H1 (cell line): ENCODE measurements around the gene MRPL16. TPM values are rescaled to one million over a fixed set of nuclear protein-coding genes. Genes with fewer than 3 reads are reported as not detected.

Experiments
- CTCF ChIA-PET: fragments of 300-600 bp; sonication (Branson Sonifier 250); formaldehyde crosslinking; loops from one replicate; lab custom pipeline; 2021; ENCODE audit not compliant: partially characterized antibody; lab: Charles Lee
- POLR2A ChIA-PET: fragments of 300-600 bp; sonication (Branson Sonifier 250); formaldehyde crosslinking; loops from one replicate; lab custom pipeline; 2021; ENCODE audit warnings: inconsistent platforms; ENCODE audit not compliant: partially characterized antibody; lab: Charles Lee
- DNase-seq, 2 experiments: peaks; one replicate each; pipeline versions ENCODE4 v3.0.0 to v3.0.0-alpha.2; 2010 to 2022; ENCODE audit warnings: low spot score in 2 of 2, low read depth in 1 of 2, mixed read lengths in 1 of 2
- FAIRE-seq: peaks from 2 replicates; lab custom pipeline; 2011; peaks lifted over from hg19 to GRCh38; lab: Jason Lieb, UNC
- H2AFZ ChIP-seq: 2 replicates; pipeline ENCODE4 v1.8.1; 2012; ENCODE audit warnings: low read length, inconsistent platforms
- H2AK5ac ChIP-seq: 2 replicates; pipeline ENCODE4 v1.6.1; 2013; ENCODE audit warnings: low read depth, low read length
- H2BK120ac ChIP-seq: replicated peaks from 2 replicates; pipeline ENCODE3; 2013; ENCODE audit warnings: low read depth, low read length, inconsistent platforms
- H2BK12ac ChIP-seq: 2 replicates; pipeline ENCODE4 v1.6.1; 2013; ENCODE audit warnings: low read depth, low read length
- H2BK15ac ChIP-seq: 2 replicates; pipeline ENCODE4 v1.6.1; 2013; ENCODE audit warnings: low read length
- H2BK20ac ChIP-seq: 2 replicates; pipeline ENCODE4 v1.6.1; 2013; ENCODE audit warnings: low read length
- H2BK5ac ChIP-seq: 2 replicates; pipeline ENCODE4 v1.6.1; 2013; ENCODE audit warnings: low read depth, low read length
- H3K14ac ChIP-seq: 2 replicates; pipeline ENCODE4 v1.6.1; 2013; ENCODE audit warnings: inconsistent platforms; ENCODE audit not compliant: insufficient read length
- H3K18ac ChIP-seq: 2 replicates; pipeline ENCODE4 v1.6.1; 2013; ENCODE audit warnings: low read length; ENCODE audit errors: extremely low read depth
- H3K23ac ChIP-seq: 2 replicates; pipeline ENCODE4 v1.6.1; 2013; ENCODE audit warnings: inconsistent platforms; ENCODE audit not compliant: insufficient read length
- H3K23me2 ChIP-seq: 2 replicates; pipeline ENCODE4 v1.6.1; 2013; ENCODE audit warnings: low read depth, low read length
- H3K27ac ChIP-seq: 2 replicates; pipeline ENCODE4 v1.6.1; 2011; ENCODE audit warnings: low read depth, low read length, inconsistent platforms
- H3K27me3 ChIP-seq, 4 experiments: replicated peaks in 1 of 4; 1 replicate in 1 of 4; 2 replicates in 3 of 4; pipeline versions ENCODE4 v1.6.1 to v1.8.1; 2011 to 2013; ENCODE audit warnings: low read length in 3 of 4, mild to moderate bottlenecking in 3 of 4, inconsistent platforms in 2 of 4, mixed read lengths in 2 of 4, moderate library complexity in 1 of 4; ENCODE audit not compliant: control insufficient read depth in 3 of 4, insufficient read depth in 3 of 4; ENCODE audit errors: extremely low read depth in 1 of 4
- H3K36me3 ChIP-seq, 4 experiments: 2 replicates each; pipeline versions ENCODE4 v1.6.1 to v1.8.1; 2011 to 2013; ENCODE audit warnings: mild to moderate bottlenecking in 4 of 4, low read length in 3 of 4, moderate library complexity in 2 of 4, control low read depth in 1 of 4, inconsistent platforms in 1 of 4; ENCODE audit not compliant: insufficient read depth in 4 of 4, control insufficient read depth in 2 of 4
- H3K4ac ChIP-seq: replicated peaks from 2 replicates; pipeline ENCODE3; 2013; ENCODE audit warnings: low read length, low read depth, mixed read lengths, inconsistent platforms; ENCODE audit not compliant: insufficient read length
- H3K4me1 ChIP-seq, 4 experiments: replicated peaks in 1 of 4; 1 replicate in 1 of 4; 2 replicates in 3 of 4; pipeline versions ENCODE4 v1.6.1 to v1.8.1; 2011 to 2013; ENCODE audit warnings: low read length in 3 of 4, inconsistent platforms in 2 of 4, mixed read lengths in 1 of 4; ENCODE audit not compliant: insufficient read depth in 4 of 4, control insufficient read depth in 3 of 4
- H3K4me2 ChIP-seq, 2 experiments: 2 replicates each; pipeline versions ENCODE4 v1.6.1 to v1.8.1; 2011 to 2013; ENCODE audit warnings: low read depth in 2 of 2, low read length in 2 of 2, control low read depth in 1 of 2, inconsistent platforms in 1 of 2, mild to moderate bottlenecking in 1 of 2; ENCODE audit not compliant: insufficient read depth in 1 of 2
- H3K4me3 ChIP-seq, 4 experiments: fragments of 200-600, 300-600 bp in 1 of 4; sonication (generic), shearing (Covaris generic), sonication (Bioruptor Twin) in 1 of 4; 2 replicates each; pipeline versions ENCODE4 v1.5.1 to v1.8.1; 2011 to 2016; ENCODE audit warnings: low read length in 4 of 4, low read depth in 3 of 4, control low read depth in 2 of 4, inconsistent platforms in 2 of 4, mild to moderate bottlenecking in 2 of 4, mixed read lengths in 1 of 4, moderate library complexity in 1 of 4; ENCODE audit not compliant: insufficient read depth in 2 of 4; ENCODE audit errors: extremely low read depth in 1 of 4
- H3K56ac ChIP-seq: replicated peaks from 2 replicates; pipeline ENCODE3; 2013; ENCODE audit warnings: low read depth, mild to moderate bottlenecking, mixed read lengths, low read length, inconsistent platforms; ENCODE audit not compliant: insufficient read length
- H3K79me1 ChIP-seq: 2 replicates; pipeline ENCODE4 v1.6.1; 2013; ENCODE audit warnings: low read depth, low read length, control low read depth
- H3K79me2 ChIP-seq, 2 experiments: 2 replicates each; pipeline versions ENCODE4 v1.6.1 to v1.8.1; 2012 to 2013; ENCODE audit warnings: low read length in 2 of 2, mild to moderate bottlenecking in 2 of 2, inconsistent platforms in 1 of 2; ENCODE audit not compliant: insufficient read depth in 2 of 2, control insufficient read depth in 1 of 2
- H3K9ac ChIP-seq, 4 experiments: replicated peaks in 1 of 4; 1 replicate in 1 of 4; 2 replicates in 3 of 4; pipeline versions ENCODE4 v1.6.1 to v1.8.1; 2011 to 2013; ENCODE audit warnings: low read depth in 3 of 4, low read length in 3 of 4, control low read depth in 2 of 4, mild to moderate bottlenecking in 2 of 4, moderate library complexity in 2 of 4, inconsistent platforms in 1 of 4; ENCODE audit errors: extremely low read depth in 1 of 4
- H3K9me3 ChIP-seq, 2 experiments: 2 replicates each; pipeline versions ENCODE4 v1.6.1 to v1.8.1; 2012 to 2013; ENCODE audit warnings: mild to moderate bottlenecking in 2 of 2, moderate library complexity in 2 of 2, control low read depth in 1 of 2, inconsistent platforms in 1 of 2, low read depth in 1 of 2, low read length in 1 of 2, mixed read lengths in 1 of 2; ENCODE audit not compliant: insufficient read depth in 2 of 2
- H4K20me1 ChIP-seq, 2 experiments: replicated peaks in 1 of 2; 2 replicates each; pipeline versions ENCODE3 to v1.8.1; 2011 to 2013; ENCODE audit warnings: inconsistent platforms in 2 of 2, low read length in 2 of 2, mild to moderate bottlenecking in 1 of 2; ENCODE audit not compliant: insufficient read depth in 2 of 2, control insufficient read depth in 1 of 2
- H4K5ac ChIP-seq: 2 replicates; pipeline ENCODE4 v1.6.1; 2013; ENCODE audit warnings: low read length, low read depth, mixed read lengths, inconsistent platforms; ENCODE audit not compliant: insufficient read length
- H4K8ac ChIP-seq: 2 replicates; pipeline ENCODE4 v1.8.0; 2013; ENCODE audit warnings: mild to moderate bottlenecking, moderate library complexity, low read length, inconsistent platforms; ENCODE audit not compliant: insufficient read depth; ENCODE audit errors: extremely low read depth
- H4K91ac ChIP-seq: replicated peaks from 2 replicates; pipeline ENCODE3; 2013; ENCODE audit warnings: low read length, mixed read lengths, inconsistent platforms; ENCODE audit not compliant: insufficient read length
- BACH1 ChIP-seq: IDR thresholded peaks from 2 replicates; pipeline ENCODE4 v1.6.1; 2012; ENCODE audit warnings: low read length, improper control_type of control experiment
- BRCA1 ChIP-seq: IDR thresholded peaks from 2 replicates; pipeline ENCODE4 v1.6.1; 2012; ENCODE audit warnings: low read depth, low read length, improper control_type of control experiment
- CREB1 ChIP-seq: IDR thresholded peaks from 2 replicates; pipeline ENCODE4 v1.6.1; 2012; ENCODE audit warnings: inconsistent platforms
- CTCF ChIP-seq, 3 experiments: IDR thresholded peaks; 1 replicate in 2 of 3; 2 replicates in 1 of 3; pipeline versions ENCODE4 v1.5.1 to v1.6.1; 2011; ENCODE audit warnings: low read length in 3 of 3, mild to moderate bottlenecking in 3 of 3, inconsistent platforms in 2 of 3, low read depth in 1 of 3, moderate library complexity in 1 of 3; ENCODE audit not compliant: insufficient read depth in 1 of 3; ENCODE audit errors: control extremely low read depth in 1 of 3
- EZH2 ChIP-seq: fragments of 200-600 bp; sonication (generic); IDR thresholded peaks from 2 replicates; pipeline ENCODE4 v1.7.1; 2012; ENCODE audit warnings: low read depth, mild to moderate bottlenecking, moderate library complexity, low read length, inconsistent platforms; ENCODE audit not compliant: severe bottlenecking
- GABPA ChIP-seq: IDR thresholded peaks from 2 replicates; pipeline ENCODE4 v1.6.1; 2011; ENCODE audit warnings: mild to moderate bottlenecking, low read length, moderate library complexity, borderline replicate concordance; ENCODE audit not compliant: insufficient read depth
- KDM4A ChIP-seq: IDR thresholded peaks from one replicate; pipeline ENCODE4 v1.7.1; 2012; ENCODE audit warnings: low read depth, mild to moderate bottlenecking, moderate library complexity, low read length, inconsistent platforms; ENCODE audit not compliant: severe bottlenecking
- MAX ChIP-seq: IDR thresholded peaks from 2 replicates; pipeline ENCODE4 v1.6.1; 2012; ENCODE audit warnings: inconsistent platforms
- POLR2AphosphoS5 ChIP-seq: IDR thresholded peaks from 2 replicates; pipeline ENCODE4 v1.6.1; 2011; ENCODE audit warnings: low read depth, low read length
- SIN3A ChIP-seq, 2 experiments: IDR thresholded peaks in 1 of 2; conservative IDR thresholded peaks in 1 of 2; 2 replicates each; pipeline ENCODE4 v1.6.1; 2011 to 2012; ENCODE audit warnings: low read length in 2 of 2, improper control_type of control experiment in 1 of 2, low read depth in 1 of 2, mild to moderate bottlenecking in 1 of 2
- WGBS, 2 experiments: shearing (Covaris generic) in 1 of 2; methylation state at CpG; one replicate each; pipeline versions ENCODE4 v1.1.6 to v1.1.7; 2013 to 2015; ENCODE audit warnings: low lambda C conversion rate in 2 of 2, mixed read lengths in 2 of 2, inconsistent platforms in 1 of 2, low coverage in 1 of 2, missing lambda C conversion rate in 1 of 2; ENCODE audit not compliant: insufficient replicate concordance in 2 of 2, insufficient coverage in 1 of 2, insufficient read length in 1 of 2; ENCODE audit errors: extremely low coverage in 1 of 2, missing lambda C conversion rate in 1 of 2; 5-methylcytosine and 5-hydroxymethylcytosine counted together
- polyA plus RNA-seq, 7 experiments: library from polyadenylated mRNA; depleted of rRNA in 3 of 7; stranded (reverse) in 5 of 7; unstranded in 2 of 7; fragments of >200 nt in 5 of 7; fragments of 200-250 nt in 2 of 7; gene quantifications; 1 replicate in 5 of 7; 2 replicates in 1 of 7; 4 replicates in 1 of 7; pipeline versions ENCODE4 v1.2.1 to v1.2.3, GENCODE V29; 2011 to 2013; ENCODE audit warnings: missing spikeins in 2 of 7, mixed read lengths in 2 of 7
- total RNA-seq: library from RNA; stranded (reverse); fragmentation: NEBNext Ultra II Directional; extraction: Animal tissue kit (Norgen Biotek cat#: 25700); gene quantifications from 2 replicates; pipeline ENCODE4 v1.2.1, GENCODE V29; 2021

Gene MRPL16
- total and polyA plus RNA-seq, 2 of the 8 experiments (the other 6 are each of a cell fraction or from before 2014, with no cell fraction given) = 69.2 to 79.8 TPM

DNA sequence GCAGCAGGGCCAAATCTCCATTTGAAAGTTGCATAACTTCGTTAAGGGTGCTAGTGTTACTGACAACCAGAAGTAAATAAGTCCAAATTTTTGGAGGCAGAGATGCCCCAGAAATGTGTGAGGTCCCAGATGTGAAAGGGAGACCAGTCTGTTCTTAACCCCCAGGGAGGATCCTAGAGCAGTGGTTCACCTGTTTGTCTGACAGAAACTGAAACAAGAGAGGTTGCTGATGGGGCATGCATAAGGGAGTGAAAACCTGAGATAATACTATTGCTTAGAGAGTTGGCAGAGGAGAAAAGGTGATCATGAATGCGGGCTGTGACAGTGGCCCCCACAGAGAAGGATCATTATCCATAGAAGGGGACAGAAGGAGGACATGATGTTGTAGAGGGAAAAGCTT is 30.9 kb upstream of the MRPL16 start:
- no peak overlapping the region for H3K4ac ChIP-seq
- H2AFZ ChIP-seq = no peak overlapping the region
- TF ChIP-seq BRCA1 = no peak
- TF ChIP-seq BACH1 = no peak
- no peak for TF ChIP-seq CTCF (IDR thresholded peaks at IDR 0.05; ENCODE audit: control extremely low read depth in 1 of 3, insufficient read depth in 1 of 3, low read depth in 1 of 3, low read length in 3 of 3)
- no peak for TF ChIP-seq EZH2
- TF ChIP-seq KDM4A = no peak
- no peak for TF ChIP-seq SIN3A (conservative IDR thresholded peaks at IDR 0.05 in 1 of 2, IDR thresholded peaks at IDR 0.05 in 1 of 2; ENCODE audit: low read depth in 1 of 2, low read length in 2 of 2)
- TF ChIP-seq POLR2AphosphoS5 = no peak
- TF ChIP-seq CREB1 = no peak
- TF ChIP-seq MAX = no peak
- TF ChIP-seq GABPA = no peak
- H3K56ac ChIP-seq = no peak overlapping the region
- H3K27ac ChIP-seq = no peak overlapping the region
- H4K8ac ChIP-seq = no peak overlapping the region
- no peak overlapping the region for H2BK5ac ChIP-seq
- no peaks in the 10 kb centered on the region for H3K36me3 ChIP-seq
- H3K79me1 ChIP-seq = no peaks in the 10 kb centered on the region
- H4K5ac ChIP-seq = no peak overlapping the region
- no peak overlapping the region for H3K4me3 ChIP-seq
- H2AK5ac ChIP-seq = no peak overlapping the region
- no peak overlapping the region for H4K91ac ChIP-seq
- H3K79me2 ChIP-seq = no peaks in the 10 kb centered on the region
- peaks cover 0 to 4% (median 1%) of the 10 kb centered on the region in 4 experiments; a peak in 3 of 7 replicates for H3K4me1 ChIP-seq
- H2BK12ac ChIP-seq = no peak overlapping the region
- no peak overlapping the region for H2BK15ac ChIP-seq
- H3K18ac ChIP-seq = no peak overlapping the region
- FAIRE-seq (no peak), DNase-seq (no peak)
- 0 out of 4 replicates have a peak, but pooled peaks cover 0 to 4% of the 10 kb centered on the region in 2 experiments for H3K9me3 ChIP-seq
- no peaks in the 10 kb centered on the region for H3K27me3 ChIP-seq
- no peak overlapping the region for H2BK120ac ChIP-seq
- no peak overlapping the region for H3K4me2 ChIP-seq
- H3K23ac ChIP-seq = no peak overlapping the region
- POLR2A ChIA-PET = no interaction called here
- CTCF ChIA-PET = interaction anchor here (1.0 to 1.4 kb wide), 2 partner anchors 23 to 78 kb away, joined by 3 to 4 read pairs; no protein-coding TSS in a partner anchor
- H3K23me2 ChIP-seq = no peaks in the 10 kb centered on the region
- no peak overlapping the region for H3K9ac ChIP-seq
- no peak overlapping the region for H2BK20ac ChIP-seq
- WGBS, 2 experiments = 86% methylated on average over 2 of the region's 2 CpGs; no CpG with 5 or more reads in 1 of the 2 experiments
- H3K14ac ChIP-seq = no peak overlapping the region
- H4K20me1 ChIP-seq = no peaks in the 10 kb centered on the region
